HG02610 (cell line): ENCODE data around the gene PNPT1.
A peak's percentile ranks its signal among the peaks of the same experiment; 100 is the strongest.
"Not testable (repeated sequence)": the region's sequence is repeated elsewhere in the genome, so short reads cannot be mapped to it uniquely, and the experiment has no call there.

Experiments used
- ATAC-seq: cut with Tn5 transposase; IDR thresholded peaks from one replicate; pipeline ENCODE4 v1.9.1; 2021; ENCODE audit warnings: mild to moderate bottlenecking, moderate library complexity; ENCODE audit not compliant: unreplicated experiment

The PNPT1 gene

GRCh38 chr2:55693181-55694125 lies at the start of gene PNPT1:
Gene PNPT1, minus strand, starts transcription at chr2:55693844. Its CDS starts 21 bp downstream, at chr2:55693823.
- peak; percentile 100 for ATAC-seq

DNA sequence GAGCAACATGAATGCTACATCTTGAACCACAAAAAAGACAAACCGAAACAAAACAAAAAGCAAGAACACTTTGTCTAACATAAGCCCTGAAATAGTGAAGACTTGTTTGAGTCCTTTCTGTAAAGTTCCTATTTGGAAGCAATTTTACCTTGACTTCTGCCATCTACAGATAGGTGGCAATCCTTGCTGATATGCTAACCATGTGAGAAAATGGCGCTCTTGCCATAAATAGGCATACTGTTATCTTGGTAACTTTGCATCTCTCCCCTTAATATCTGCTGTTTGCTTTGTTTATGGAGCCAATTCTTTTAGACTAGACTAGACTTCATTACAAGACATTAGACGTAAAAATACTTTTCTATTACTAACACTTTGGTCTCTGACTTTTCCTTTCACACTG lies 49.4 kb upstream of the PNPT1 start:
- no peak for ATAC-seq

DNA sequence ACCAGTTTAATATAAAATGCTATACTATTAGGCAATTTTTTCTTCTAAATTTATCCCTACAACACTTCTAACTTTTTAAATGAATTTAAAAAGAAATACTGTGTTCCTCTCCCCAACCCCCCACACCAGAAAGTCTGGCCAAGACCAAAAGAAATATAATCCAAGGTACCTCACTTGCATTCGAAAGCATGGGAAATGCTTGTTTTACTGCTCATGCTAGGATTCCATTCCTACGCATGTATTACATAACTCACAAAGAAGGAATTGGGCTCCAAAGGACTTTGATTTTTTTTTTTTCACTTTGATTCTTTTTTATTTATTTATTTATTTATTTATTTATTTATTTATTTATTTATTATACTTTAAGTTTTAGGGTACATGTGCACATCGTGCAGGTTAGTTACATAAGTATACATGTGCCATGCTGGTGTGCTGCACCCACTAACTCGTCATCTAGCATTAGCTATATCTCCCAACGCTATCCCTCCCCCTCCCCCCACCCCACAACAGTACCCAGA lies 42.4 kb upstream of the PNPT1 start:
- ATAC-seq, result not testable (repeated sequence)

GRCh38 chr2:55734726-55735125 lies 41.1 kb upstream of the PNPT1 start:
- no peak for ATAC-seq

- no peak for ATAC-seq
Observed at GRCh38 chr2:55733335-55733734, 39.7 kb upstream of the PNPT1 start.

GRCh38 chr2:55732854-55733253 lies 39.2 kb upstream of the PNPT1 start:
- ATAC-seq, result no peak

GRCh38 chr2:55729136-55729685 lies 35.6 kb upstream of the PNPT1 start:
- ATAC-seq, result no peak

- ATAC-seq, result no peak
Observed at GRCh38 chr2:55721596-55722215, 28.1 kb upstream of the PNPT1 start.

DNA sequence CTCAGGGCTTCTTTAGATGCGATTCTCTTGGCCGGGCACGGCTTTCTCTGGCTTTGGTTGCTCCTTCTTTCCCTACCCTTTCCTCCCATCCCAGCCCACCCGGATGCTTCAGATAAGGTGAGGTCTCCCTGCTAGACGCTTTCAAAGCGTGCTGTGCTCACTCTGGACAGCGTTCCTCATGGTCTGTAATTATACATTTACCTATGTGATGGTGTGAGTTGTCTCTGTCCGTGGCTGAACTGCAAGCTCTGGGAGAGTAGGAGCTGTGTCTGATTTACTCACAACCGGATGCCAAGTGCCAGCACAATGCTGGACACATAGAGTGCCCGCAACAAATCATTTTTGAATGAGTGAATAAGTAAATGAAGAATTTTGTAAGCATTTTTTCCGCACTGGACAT lies 26.8 kb upstream of the PNPT1 start:
- no peak for ATAC-seq

GRCh38 chr2:55719852-55720251 lies 26.2 kb upstream of the PNPT1 start:
- ATAC-seq, result no peak

- no peak for ATAC-seq
Observed at GRCh38 chr2:55718165-55719008, 24.7 kb upstream of the PNPT1 start.

GRCh38 chr2:55715626-55716025 lies 22.0 kb upstream of the PNPT1 start:
- ATAC-seq, result no peak

DNA sequence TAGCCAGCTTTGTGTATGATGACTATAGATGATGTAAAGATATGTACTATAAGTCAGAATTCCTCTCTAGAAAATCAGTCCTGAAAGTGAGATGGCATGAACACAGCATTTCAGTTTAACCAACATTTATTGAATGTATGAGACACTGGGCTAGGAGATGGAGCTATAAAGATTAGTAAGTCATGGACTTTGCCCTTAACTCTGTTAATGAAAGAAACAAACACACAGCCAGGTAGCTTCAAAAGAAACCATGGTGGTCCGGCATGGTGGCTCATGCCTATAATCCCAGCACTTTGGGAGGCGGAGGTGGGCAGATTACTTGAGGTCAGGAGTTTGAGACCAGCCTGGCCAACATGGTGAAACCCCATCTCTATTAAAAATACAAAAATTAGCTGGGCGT lies 21.5 kb upstream of the PNPT1 start:
- not testable (repeated sequence) for ATAC-seq

DNA sequence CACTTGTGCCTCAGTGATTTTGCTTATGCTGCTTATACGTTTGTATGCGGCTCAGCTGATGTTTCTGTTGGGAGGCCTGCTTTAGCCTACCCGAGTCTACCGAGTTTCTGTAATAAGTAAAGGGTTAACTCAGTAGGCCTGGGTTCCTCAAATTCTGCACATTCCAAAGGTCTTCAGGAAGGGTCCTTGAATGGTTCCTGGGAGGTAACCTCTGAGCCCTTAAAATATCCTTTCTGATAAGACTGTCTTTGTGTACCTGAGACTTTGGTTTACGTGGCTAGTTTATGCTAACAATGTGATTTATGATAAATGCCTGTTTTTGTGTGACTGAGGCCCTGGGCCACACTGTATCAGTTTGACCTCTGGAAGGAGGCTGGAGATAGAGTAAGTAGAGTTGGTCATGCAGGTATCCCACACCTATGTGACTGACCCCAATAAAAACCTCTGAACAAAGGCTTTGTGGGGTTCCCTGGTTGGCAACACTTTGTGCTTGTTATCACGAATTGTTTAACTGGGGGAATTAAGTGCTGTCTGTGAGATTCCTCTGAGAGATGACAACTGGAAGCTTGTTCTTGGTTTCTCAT lies 18.9 kb upstream of the PNPT1 start:
- no peak for ATAC-seq

DNA sequence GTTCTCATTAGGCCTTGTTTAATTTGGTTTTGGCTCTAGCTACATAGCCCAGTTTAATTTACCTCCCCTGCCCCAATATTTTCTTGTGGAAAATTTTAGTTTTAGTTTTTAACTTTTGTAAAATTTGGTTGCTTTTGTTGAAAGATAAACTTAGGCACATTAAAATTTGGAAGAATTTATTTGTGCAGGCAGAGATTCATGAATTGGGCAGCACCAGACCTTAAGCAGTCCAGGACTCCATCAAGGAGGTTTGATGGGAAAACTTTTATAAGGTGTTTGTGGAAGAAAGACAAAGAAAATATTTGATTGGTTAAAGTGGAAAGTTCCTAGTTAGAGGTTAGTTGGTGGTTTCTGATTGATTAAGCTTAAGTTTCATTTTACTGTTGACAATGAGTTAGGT lies 16.4 kb upstream of the PNPT1 start:
- no peak for ATAC-seq

DNA sequence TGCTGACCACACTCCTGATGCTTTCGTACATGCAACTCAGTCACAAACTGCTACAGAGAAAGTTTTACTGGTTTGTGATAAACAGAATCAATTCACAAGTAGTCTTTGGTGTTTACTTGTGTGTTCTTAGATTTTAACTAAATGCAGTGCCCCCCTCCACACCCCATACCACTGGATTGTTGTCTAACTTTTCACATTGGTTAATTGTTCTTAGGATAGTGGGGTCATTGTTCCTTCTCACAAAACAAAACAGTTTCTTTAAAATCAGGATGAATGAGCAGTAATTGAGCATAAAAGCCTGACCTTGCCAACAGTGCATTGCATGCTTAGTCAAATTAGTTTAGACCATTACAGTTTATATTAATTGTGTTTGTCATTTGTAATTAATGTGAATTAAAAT lies 14.1 kb upstream of the PNPT1 start:
- no peak for ATAC-seq

- ATAC-seq, result not testable (repeated sequence)
Observed at GRCh38 chr2:55706258-55706657, 12.6 kb upstream of the PNPT1 start.

GRCh38 chr2:55705027-55705653 lies 11.5 kb upstream of the PNPT1 start:
- ATAC-seq, result no peak

- no peak for ATAC-seq
Observed at GRCh38 chr2:55703350-55703749, 9.7 kb upstream of the PNPT1 start.

GRCh38 chr2:55692740-55693139 lies 904 bp downstream of the PNPT1 start:
- not testable (repeated sequence) for ATAC-seq
